Activated CD4-positive, CD25-positive, alpha-beta regulatory T cell treated with anti-CD3 and anti-CD28 coated beads, Interleukin-2, amount 50 U/mL, for 16 hours (primary cell): ENCODE results near the gene RTL1.

Source experiments
- DNase-seq: peaks from one replicate; pipeline ENCODE4 v3.0.0-alpha.2; 2020; ENCODE audit warnings: low read depth, low spot score

RTL1 gene

DNA sequence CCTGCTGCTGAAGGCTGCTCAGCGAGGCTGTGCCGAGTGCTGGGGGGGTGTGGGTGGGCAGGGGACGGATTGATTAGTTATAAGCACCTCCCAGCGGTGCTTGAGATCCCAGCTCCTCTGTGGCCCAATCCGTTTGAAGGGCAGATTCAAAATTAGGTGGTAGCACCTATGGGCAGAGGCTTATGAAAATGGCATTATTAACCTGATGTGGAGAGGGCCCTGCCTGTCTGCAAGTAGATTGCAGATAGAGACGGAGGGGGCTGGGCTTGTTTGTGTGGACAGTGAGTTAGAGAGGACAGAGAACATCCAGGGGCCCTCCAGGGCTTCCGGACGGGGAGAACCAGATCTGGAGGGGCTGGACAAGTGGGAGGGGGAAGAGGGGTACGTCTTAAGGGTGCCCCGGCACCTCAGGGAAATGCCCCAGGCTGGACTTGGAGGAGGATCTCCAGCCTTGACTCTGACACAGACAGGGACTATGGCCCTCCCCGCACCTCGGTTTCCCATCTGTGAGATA is at the start of gene RTL1:
RTL1 (minus strand) TSS at position 51 of the 514 bp plus-strand sequence. CDS start 18,934 bp downstream, outside the sequence.
- no peak for DNase-seq

DNA sequence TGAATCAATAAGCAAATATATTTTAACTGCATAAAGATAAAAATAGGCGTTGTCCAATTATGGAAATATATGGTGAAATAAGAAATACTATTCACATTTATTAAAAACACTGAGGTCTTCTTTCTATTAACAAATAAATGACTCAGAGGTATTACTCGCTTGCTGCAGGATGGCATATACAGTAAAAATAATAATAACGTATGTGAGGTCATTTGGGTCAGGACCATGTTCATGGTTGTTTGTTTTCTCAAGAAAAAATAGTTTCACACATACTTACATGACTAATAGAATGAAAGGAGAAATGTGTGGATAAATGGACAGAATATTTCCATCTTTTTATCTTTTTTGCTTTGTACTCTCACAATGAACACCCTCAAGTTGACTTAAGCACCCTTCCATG is 46.5 kb upstream of the RTL1 start:
- no peak for DNase-seq

DNA sequence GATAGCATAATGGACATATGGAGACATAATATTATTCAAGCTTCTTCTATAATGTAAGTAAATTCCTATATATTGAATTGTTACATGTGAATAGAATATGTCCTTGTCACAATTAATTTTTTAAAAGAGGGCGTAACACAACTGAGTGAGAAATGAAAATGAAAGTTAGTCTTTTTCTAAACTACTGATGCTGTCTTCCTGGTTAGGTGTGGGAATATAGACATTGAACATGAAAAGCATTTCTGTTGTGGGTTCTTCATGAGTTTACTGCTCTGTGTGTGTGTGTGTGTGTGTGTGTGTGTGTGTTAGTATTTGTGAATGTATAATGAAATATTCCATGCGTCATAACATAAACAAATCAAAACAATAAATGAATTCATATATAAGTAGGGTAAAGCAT is 40.5 kb upstream of the RTL1 start:
- DNase-seq = no peak

DNA sequence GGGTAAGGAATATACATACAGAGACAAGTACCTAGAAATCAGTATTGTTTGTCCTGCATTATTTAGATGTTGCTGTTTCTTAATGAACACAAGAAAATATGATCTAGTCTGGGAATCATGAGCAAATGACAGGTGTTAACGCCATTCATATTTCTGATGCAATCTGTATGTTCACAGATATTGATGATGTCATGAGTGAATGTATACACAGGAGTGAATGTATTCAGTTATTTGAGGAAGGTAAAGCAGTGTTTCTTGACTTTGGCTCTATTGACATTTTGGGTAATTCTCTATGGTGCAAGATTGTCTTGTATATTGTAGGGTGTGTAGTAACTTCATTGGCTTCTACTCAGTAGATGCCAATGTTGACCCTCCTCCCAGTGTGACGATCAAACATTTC is 26.7 kb upstream of the RTL1 start:
- DNase-seq = no peak

DNA sequence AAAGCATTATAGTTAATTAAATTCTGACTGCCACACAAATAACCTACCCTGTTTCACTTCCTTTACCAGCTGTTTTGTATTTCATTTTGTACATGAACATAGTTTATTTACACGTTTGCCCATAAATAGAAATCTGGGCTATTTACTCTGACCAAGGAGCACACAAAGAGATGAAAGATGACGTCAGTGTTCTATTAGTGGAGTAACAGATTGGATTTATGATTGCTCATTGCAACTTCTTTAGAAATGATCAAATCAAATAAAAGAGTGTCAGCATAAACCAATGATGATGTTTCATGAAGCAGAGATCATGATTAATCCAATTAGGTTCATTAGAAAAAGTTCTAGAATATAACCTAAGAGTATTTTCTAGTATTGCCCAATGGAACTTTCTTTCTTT is 12.0 kb upstream of the RTL1 start:
- no peak for DNase-seq

DNA sequence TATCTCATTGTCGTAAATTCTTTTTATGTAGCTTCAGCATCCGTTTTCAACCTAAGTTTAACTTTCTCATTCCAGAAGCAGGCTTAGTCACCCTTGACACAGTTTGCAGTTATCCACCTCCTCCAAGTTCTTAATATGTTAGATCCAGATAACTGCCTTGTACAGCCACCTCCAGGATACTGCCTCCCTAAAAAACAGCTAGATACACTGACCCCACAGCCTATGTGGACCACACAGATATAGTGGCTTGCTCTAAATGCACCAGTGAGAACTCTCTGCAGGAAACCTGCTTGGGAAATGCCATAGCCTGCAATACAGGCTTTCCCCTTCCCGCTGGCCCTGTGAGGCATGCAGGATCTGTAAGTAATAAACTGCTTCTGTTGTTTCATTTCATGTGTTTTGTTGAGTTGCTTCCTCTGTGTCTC is 11.1 kb upstream of the RTL1 start:
- DNase-seq = no peak

DNA sequence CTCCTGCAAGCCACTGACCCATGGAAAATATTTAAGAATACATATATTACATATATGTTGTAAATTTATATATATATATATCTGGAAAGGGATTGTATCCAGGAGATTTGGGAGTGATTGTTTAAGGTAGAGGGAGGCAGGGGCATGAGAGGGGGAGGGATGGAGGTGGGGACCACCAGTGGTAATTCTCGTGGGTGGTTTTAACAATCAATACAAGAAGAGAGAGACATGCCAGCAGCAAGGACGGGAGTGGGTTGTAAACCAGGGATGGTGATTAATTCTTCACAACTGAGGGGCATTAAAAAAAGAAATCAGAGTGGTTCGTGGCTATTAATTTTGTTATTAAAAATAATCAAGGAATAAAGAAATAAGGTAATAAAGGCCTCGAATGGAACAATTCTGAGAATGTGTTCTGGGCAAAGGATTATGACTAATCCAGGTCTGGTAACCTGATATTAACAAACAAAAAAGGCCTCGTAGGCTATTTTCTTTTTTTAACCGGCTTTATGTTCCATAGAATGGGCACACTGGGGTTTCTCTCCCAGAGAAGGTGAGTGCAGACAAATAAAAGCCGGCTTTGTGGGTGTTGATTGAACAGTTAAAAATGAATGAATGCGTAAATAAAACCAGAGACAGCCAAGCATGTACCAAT is 8.3 kb upstream of the RTL1 start:
- no peak for DNase-seq

DNA sequence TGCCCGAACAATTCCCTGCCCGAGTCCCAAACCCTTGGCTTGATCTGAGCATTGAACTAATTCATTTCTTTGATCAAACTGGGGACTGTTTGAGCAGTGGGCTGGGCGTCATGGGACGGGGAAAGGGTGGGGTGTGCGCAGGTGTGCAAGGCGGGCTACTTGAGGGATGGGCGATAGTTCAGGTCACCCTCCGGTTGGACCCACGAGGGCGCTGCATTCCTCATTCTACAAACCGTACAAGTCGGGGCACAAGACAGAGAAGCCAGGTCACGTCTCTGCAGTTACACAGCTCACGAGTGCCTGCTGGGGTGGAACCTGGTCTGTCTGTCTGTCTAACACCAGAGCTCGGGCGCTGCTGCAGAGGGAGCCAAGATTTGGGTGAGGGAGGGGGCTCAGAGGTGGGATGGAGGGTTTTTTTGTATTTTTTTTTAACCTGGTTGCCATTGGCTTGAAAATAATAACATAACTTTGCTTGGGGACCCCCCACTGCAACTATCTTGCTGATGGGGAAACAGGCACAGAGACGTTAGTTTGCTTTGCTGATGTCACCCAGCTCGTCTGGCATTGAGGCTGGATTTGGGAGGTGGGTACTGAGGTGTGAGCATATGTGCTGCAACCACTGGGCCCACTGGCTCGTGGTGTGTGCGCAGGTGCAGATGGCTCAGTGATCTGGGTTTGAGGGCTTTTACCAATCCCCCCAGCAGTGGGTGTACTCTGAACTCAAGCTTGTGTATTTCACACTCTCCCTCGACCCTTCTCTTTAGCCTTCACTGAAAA is 7.6 kb upstream of the RTL1 start:
- no peak for DNase-seq

DNA sequence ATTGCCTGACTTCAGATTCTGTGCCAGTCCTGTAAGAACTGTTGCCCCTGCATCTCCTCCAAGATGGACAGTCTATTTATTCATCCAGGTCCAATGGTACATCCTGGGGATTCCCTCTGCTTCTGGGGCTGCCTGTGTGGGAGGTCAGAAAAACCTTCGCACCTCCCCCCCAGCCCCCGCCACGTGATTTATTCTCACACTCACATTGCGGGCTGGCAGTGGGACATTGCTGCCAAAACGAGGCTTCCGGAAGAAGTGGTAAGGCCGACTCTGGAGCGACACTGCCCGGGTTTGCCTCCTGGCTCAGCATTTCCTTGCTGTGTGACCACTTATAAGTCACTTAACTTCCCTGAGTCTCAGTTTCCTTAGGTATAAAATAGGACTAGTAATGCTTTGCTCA is 5.9 kb upstream of the RTL1 start:
- DNase-seq = no peak

DNA sequence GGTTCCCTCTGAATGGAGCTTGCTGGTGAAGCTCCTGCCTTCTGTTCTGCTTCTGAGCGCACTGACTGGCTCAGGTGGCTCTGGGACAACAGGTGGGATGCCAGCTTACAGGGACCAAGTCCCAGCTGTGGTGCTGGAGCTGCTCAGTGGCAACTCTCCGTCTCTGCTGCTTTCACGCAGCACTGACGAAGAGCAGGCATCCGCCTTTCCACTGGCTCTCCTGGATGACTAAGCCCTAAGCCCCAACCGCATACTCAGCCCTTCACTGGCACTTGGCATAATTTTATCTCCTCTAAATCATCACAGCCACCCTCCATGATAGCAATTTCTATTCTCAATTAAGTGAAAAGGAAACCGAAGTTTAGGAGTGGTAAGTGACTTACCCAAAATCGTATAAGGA is 3.7 kb upstream of the RTL1 start:
- no peak for DNase-seq

DNA sequence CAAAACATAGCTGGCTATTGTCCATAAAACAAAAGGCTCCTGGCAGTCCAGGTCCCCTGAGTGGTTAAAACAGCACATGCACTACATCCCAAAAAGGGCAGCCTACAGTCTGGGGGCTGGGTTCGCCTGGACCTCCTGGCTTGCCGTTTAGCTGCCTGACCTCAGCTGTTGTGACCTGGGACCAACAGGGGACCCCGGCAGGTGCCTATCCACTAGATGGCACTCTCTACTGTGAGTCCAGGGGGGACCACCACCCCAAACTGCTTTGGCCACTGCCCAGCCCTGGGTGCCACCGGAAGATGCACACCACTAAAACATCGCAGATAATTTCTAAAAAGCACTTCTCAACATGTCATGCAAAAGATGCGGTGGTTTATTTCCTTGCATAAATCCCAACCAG is 2.9 kb upstream of the RTL1 start:
- DNase-seq = no peak

DNA sequence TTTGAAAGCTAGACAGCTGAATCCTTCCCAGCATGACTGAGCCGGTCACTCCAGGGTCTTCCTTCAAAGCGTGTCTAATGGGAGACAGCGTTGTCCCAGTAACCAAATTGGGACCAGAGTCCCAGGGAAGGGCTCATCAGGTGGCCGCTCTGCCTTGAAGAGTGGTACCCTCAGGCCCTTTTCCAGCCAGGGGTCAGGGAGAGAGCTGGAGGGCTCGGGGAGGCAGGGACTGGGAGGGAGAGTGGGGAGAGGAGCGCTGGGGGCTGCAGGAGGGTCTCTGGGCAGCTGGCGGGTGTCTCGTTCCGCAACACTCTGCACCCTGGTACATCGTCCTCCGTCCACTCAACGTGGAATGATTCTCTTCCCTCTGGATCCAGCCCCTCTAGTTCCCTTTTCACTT is 1.6 kb upstream of the RTL1 start:
- no peak for DNase-seq

DNA sequence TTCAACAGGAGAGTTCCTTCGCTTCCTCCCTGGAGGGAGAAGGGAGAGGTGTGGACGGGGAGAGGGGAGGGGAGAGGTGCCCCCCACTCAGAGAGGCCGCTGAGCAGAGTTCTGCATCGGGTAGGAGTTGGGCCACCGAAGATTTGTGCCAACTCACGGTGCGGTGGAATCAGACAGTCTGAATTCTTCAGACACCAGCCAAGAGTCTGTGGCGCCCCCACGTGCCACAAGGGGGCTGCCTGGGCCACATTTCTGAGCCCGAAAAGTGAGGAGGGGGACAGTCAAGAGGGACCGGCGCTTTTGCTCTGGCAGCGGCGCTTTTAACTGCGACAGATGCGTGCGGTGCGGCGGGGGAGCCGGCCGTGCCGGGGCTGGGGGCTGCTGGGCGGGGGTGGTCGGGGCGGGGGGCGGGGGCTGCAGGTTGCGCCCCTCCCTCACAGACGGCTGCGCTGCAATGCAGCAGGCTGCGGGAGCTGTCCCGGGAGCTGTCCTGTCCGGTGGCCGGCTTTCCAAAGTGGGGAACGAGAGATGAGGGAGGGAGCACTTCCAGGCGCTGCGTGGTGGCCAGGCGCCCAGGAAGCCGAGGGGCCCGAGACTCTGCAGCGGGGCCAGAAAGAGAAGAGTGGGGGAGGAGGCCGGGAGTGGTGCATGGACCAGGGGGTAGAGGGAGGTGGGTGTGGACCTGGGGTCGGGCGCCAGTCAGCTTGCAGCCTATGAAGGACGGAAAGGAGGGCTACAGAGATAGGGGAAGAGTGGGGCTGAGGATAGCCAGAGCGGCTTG is 975 bp upstream of the RTL1 start:
- DNase-seq = no peak

DNA sequence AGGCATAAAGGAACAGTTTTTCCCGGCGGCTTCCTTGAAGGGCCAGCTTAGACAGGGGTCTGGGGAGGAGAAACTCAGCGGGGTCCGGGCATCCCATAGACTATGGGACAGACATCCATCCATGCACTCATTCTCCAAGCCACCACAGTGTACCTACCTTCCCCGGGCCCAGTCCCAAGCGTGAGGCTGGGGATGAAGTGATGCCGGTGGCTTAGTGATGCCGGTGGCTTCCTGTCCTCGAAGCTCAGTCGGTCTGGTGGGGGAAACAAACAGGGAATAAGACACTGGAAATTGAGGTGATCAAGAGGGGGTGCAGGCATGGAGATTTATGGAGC is 421 bp downstream of the RTL1 start:
- DNase-seq = no peak

DNA sequence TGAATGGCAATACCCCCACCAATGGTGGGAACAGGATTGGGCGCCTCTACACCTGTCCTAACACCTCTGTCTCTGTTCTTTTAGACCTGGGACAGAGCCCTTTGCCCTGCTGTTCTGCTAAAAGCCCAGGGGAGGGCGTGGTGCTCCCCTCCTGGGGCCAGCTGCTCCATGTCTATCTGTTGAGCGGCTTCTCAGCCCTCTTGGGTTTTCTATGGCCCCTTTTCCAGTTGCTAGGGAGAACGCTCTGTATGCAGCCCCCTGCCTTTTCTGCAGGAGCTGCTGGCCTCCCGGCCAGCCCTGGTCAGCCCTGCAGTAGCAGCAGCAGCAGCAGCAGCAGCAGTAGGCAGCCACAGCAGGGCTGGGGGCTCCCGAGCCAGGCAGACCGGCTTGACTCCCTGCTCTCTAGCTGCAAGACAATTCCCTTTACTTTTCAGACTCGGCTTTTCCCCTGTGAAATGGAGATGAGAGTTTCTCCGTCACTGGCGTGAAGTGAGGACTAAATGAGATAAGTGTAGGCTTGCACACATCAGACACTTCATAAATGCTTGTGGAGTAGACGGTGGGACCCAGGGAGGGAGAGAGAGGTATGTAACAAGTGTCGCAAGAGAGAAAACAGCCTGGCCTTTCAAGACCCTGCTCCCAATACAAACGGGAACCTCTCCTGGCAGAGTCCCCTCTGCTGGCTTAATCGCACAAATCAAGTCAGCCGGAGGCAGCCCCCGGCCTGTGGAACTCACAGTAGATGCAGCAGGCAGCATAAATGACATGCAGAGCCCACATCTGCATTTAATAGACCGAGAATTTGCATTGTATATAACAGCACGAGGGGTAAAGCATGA is 1.0 kb downstream of the RTL1 start:
- no peak for DNase-seq

DNA sequence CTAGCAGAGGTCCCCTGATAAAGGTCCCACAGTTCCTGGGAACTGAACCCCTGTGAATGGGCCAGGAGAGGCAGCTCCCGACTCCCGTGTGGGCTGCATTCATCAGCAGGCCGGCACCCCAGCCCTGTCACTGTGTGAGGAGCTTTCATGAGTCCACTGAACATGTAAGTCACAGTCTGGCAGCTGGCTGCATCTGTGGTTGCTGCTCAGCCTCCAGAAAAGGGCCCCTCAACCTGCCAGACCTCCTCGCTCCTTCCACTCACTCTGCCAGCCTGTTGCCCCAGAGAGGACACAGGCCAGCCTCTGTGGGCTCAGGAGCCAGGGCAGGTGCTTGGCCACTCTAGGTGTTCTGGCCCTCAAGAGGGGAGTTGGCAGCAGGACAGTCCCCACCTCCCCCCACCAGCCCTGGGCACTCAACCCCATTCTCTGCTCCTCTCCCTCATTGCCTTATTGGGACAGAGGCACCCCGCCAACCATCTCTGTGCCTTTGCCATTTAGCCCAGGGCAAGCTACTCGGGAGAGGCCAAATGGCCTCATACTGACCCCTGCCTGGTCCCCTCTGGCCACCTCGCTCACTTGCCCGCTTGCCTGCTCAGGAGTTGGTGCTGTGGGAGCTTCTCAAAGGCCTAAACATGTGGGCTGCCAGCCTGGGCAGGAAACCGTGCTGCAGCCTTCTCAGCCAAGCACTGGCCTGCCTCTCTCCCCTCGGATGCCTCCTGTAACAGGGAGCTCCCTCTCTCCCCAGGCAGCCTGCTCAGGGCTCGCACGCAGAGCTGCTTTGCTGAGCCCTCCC is 1.9 kb downstream of the RTL1 start:
- no peak for DNase-seq

DNA sequence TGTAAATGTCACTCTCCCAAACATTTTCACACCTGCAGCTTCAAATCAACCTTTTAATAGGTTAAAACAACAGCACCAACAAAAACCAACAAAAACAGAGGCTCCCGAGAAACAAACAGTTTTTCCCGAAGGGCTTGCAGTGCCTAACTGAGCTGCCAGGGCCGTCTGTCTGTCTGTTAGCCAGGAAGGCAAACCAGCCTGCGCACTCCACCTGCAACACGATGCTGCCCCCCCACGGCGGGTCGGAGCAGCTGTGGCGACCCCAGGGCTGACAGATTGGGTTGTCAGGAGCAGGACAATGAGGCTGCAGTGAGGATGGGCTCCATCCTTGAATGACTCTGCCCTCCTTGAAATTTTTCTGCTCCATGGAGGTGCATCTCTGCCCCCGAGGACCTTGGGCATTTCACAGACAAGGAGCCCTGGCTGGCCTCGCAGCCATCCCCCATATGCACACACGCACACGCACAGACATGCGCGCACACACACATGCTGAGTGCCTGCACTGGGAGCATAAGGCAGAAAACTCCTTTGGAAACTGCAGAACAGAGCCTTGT is 2.6 kb downstream of the RTL1 start:
- DNase-seq = no peak

DNA sequence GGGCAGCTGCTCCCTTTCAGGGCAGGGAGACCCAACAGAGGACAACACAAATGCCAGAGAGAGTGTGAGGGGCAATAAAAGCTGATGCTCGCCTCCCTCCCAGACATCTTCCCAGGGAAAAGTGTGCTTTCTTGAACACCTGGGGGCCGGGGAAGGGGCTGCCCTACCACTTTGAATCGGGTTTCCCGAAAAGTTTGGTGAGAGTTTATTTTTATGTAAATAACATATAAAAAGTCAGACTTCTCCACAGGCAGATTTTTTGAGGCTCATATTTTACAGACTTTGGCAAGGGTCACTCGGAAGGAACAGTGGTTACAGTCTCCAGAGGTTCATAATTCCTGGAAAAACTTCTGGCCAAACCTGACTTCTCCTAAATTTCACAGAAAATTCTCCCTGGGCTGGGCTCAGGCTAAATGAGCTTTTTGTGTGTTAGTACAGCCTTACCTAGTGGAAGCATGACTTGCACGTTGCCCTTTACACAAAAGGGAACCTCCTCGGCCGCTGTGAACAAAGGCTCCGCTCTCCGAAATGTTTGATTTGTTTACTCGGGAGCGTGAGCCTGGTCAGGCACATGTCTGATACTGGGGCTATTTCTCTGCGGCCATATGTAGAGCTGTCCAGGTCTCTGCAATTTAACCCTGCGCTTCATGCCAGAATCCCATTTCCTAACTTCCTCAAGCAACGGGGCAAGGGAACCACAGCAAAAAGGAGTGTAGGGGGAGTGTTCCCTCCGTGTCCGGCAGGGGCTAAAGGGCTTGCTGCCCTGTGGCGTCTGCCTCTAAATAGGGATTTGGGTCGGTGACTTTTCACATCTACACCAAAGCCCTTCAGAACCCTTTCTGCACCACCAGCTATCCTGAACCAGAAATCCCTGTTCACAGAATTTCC is 3.4 kb downstream of the RTL1 start:
- DNase-seq = no peak
